Activated T-helper 9 cell treated with anti-CD3 and anti-CD28 coated beads, Interleukin-2, amount 50 U/mL, for 16 hours (primary cell): Measurements from ENCODE around the gene STRA8.
A peak's percentile ranks its signal among the peaks of the same experiment; 100 is the strongest.
"Not testable (repeated sequence)": the region's sequence is repeated elsewhere in the genome, so short reads cannot be mapped to it uniquely, and the experiment has no call there.

ENCODE experiments used
- DNase-seq: peaks from one replicate; pipeline ENCODE4 v3.0.0-alpha.2; 2020; ENCODE audit warnings: low read depth

STRA8 gene

GRCh38 chr7:135204876-135205275 lies 28.8 kb upstream of the STRA8 start:
- DNase-seq: no peak

GRCh38 chr7:135205850-135206249 lies 27.8 kb upstream of the STRA8 start:
- no peak for DNase-seq

GRCh38 chr7:135206941-135207391 lies 26.7 kb upstream of the STRA8 start:
- no peak for DNase-seq

- no peak for DNase-seq
These were observed 26.1 kb upstream of the STRA8 start for GRCh38 chr7:135207406-135208101.

GRCh38 chr7:135208102-135208793 lies 25.4 kb upstream of the STRA8 start:
- no peak for DNase-seq

- no peak for DNase-seq
These were observed 24.3 kb upstream of the STRA8 start for GRCh38 chr7:135209225-135209834.

- DNase-seq: no peak
These were observed 22.8 kb upstream of the STRA8 start for GRCh38 chr7:135210888-135211178.

- peak; percentile 96 for DNase-seq
These were observed 22.3 kb upstream of the STRA8 start, which contains the start of gene WDR91 for GRCh38 chr7:135211179-135211945. Gene WDR91 (minus strand): TSS chr7:135211526. CDS start chr7:135211502, 24 bp downstream.

- DNase-seq: not testable (repeated sequence)
These were observed 21.5 kb upstream of the STRA8 start for GRCh38 chr7:135211946-135212685.

- DNase-seq: no peak
These were observed 19.8 kb upstream of the STRA8 start for GRCh38 chr7:135213831-135214230.

GRCh38 chr7:135215180-135215579 lies 18.5 kb upstream of the STRA8 start:
- no peak for DNase-seq

GRCh38 chr7:135215698-135216097 lies 17.9 kb upstream of the STRA8 start:
- DNase-seq: no peak

- DNase-seq: no peak
These were observed 15.8 kb upstream of the STRA8 start for GRCh38 chr7:135217645-135218509.

- no peak for DNase-seq
These were observed 9.6 kb upstream of the STRA8 start for GRCh38 chr7:135224027-135224426.

GRCh38 chr7:135231686-135232085 lies 2.0 kb upstream of the STRA8 start:
- no peak for DNase-seq

GRCh38 chr7:135232087-135232486 lies 1.6 kb upstream of the STRA8 start:
- DNase-seq: no peak

- no peak for DNase-seq
These were observed 918 bp upstream of the STRA8 start for GRCh38 chr7:135232720-135233119.

- DNase-seq: not testable (repeated sequence)
These were observed 457 bp downstream of the STRA8 start for GRCh38 chr7:135234095-135234494.

- no peak for DNase-seq
These were observed 1.1 kb downstream of the STRA8 start for GRCh38 chr7:135234727-135235126.

GRCh38 chr7:135235841-135236240 lies 2.2 kb downstream of the STRA8 start:
- DNase-seq: no peak

- no peak for DNase-seq
These were observed 3.1 kb downstream of the STRA8 start for GRCh38 chr7:135236727-135237126.
